Endothelial cell of umbilical vein (primary cell): ENCODE data around the gene MTRR. TPM values are rescaled to one million over a fixed set of nuclear protein-coding genes. Genes with fewer than 3 reads are reported as not detected.

Source experiments
- BruUV-seq: library from RNA; stranded (reverse); fragments of 400-500 nt; replicated peaks from 2 replicates; lab custom pipeline; 2021; lab: Mats Ljungman, UMichigan
- CTCF ChIA-PET: fragments of 300-600, 350-600 bp; sonication (Branson Sonifier 250); formaldehyde crosslinking; loops from one replicate; lab custom pipeline; 2021; ENCODE audit warnings: antibody characterized with exemption, inconsistent platforms; lab: Charles Lee
- POLR2A ChIA-PET: fragments of 300-600, 350-600 bp; sonication (Branson Sonifier 250); formaldehyde crosslinking; loops from one replicate; lab custom pipeline; 2021; ENCODE audit warnings: antibody characterized with exemption, inconsistent platforms; lab: Charles Lee
- DNase-seq: peaks from one replicate; pipeline ENCODE4 v3.0.0-alpha.2; 2011; ENCODE audit warnings: low read depth, low spot score
- FAIRE-seq: peaks from 2 replicates; lab custom pipeline; 2011; peaks lifted over from hg19 to GRCh38; lab: Jason Lieb, UNC
- H2AFZ ChIP-seq: 2 replicates; pipeline ENCODE4 v1.6.0; 2012; ENCODE audit warnings: low read depth, low read length, control low read depth, inconsistent platforms
- H3K27ac ChIP-seq: 2 replicates; pipeline ENCODE4 v1.5.1; 2011; ENCODE audit warnings: low read depth, mild to moderate bottlenecking, control low read depth, low read length, moderate library complexity; ENCODE audit not compliant: insufficient read depth
- H3K27me3 ChIP-seq, 2 experiments: 2 replicates each; pipeline versions ENCODE4 v1.6.0 to v1.6.1; 2011; ENCODE audit warnings: low read length in 2 of 2, mixed read lengths in 1 of 2; ENCODE audit not compliant: control insufficient read depth in 2 of 2, insufficient read depth in 2 of 2
- H3K36me3 ChIP-seq, 2 experiments: 2 replicates in 1 of 2; 3 replicates in 1 of 2; pipeline ENCODE4 v1.5.1; 2011; ENCODE audit warnings: low read length in 2 of 2, mild to moderate bottlenecking in 1 of 2, moderate library complexity in 1 of 2; ENCODE audit not compliant: control insufficient read depth in 2 of 2, insufficient read depth in 2 of 2; ENCODE audit errors: extremely low read depth in 1 of 2
- H3K4me1 ChIP-seq: 3 replicates; pipeline ENCODE4 v1.5.1; 2011; ENCODE audit warnings: mild to moderate bottlenecking, low read length; ENCODE audit not compliant: control insufficient read depth, insufficient read depth; ENCODE audit errors: extremely low read depth
- H3K4me2 ChIP-seq: 2 replicates; pipeline ENCODE4 v1.6.1; 2011; ENCODE audit warnings: low read length, control low read depth, mixed read lengths; ENCODE audit not compliant: insufficient read depth
- H3K4me3 ChIP-seq, 3 experiments: fragments of 200-600 bp in 1 of 3; sonication (generic), shearing (Covaris generic) in 1 of 3; replicated peaks in 1 of 3; 2 replicates each; pipeline ENCODE4 v1.5.1; 2011 to 2016; ENCODE audit warnings: control low read depth in 3 of 3, low read length in 3 of 3, mild to moderate bottlenecking in 2 of 3, inconsistent platforms in 1 of 3, low read depth in 1 of 3, moderate library complexity in 1 of 3; ENCODE audit not compliant: insufficient read depth in 1 of 3
- H3K79me2 ChIP-seq: 2 replicates; pipeline ENCODE4 v1.6.0; 2012; ENCODE audit warnings: low read length, inconsistent platforms; ENCODE audit not compliant: control insufficient read depth, insufficient read depth
- H3K9ac ChIP-seq: replicated peaks from 2 replicates; pipeline ENCODE3; 2011; ENCODE audit warnings: low read length, control low read depth; ENCODE audit not compliant: insufficient read depth; ENCODE audit errors: extremely low read depth
- H3K9me1 ChIP-seq: replicated peaks from 3 replicates; pipeline ENCODE4 v1.6.0; 2011; ENCODE audit warnings: mild to moderate bottlenecking, low read length; ENCODE audit not compliant: control insufficient read depth, insufficient read depth; ENCODE audit errors: extremely low read depth
- H3K9me3 ChIP-seq: replicated peaks from 2 replicates; pipeline ENCODE4 v1.5.1; 2012; ENCODE audit warnings: low read length, inconsistent platforms; ENCODE audit not compliant: control insufficient read depth, insufficient read depth
- H4K20me1 ChIP-seq: replicated peaks from 2 replicates; pipeline ENCODE3; 2011; ENCODE audit warnings: mild to moderate bottlenecking, low read length; ENCODE audit not compliant: control insufficient read depth, insufficient read depth; ENCODE audit errors: extremely low read depth
- EZH2 ChIP-seq: IDR thresholded peaks from 2 replicates; pipeline ENCODE4 v1.6.1; 2012; ENCODE audit warnings: borderline replicate concordance, low read depth, mild to moderate bottlenecking, moderate library complexity, low read length, inconsistent platforms; ENCODE audit not compliant: severe bottlenecking
- FOS ChIP-seq: IDR thresholded peaks from 2 replicates; pipeline ENCODE4 v1.6.1; 2011; ENCODE audit warnings: mild to moderate bottlenecking, low read length, moderate library complexity, borderline replicate concordance; ENCODE audit not compliant: insufficient read depth
- GATA2 ChIP-seq: IDR thresholded peaks from 2 replicates; pipeline ENCODE4 v1.7.0; 2011; ENCODE audit warnings: low read depth, mild to moderate bottlenecking, moderate library complexity, mixed read lengths, low read length; ENCODE audit not compliant: insufficient read length, insufficient read depth
- JUN ChIP-seq: IDR thresholded peaks from 2 replicates; pipeline ENCODE4 v1.6.1; 2011; ENCODE audit warnings: borderline replicate concordance, low read depth; ENCODE audit not compliant: insufficient read length, insufficient read depth
- MYC ChIP-seq: IDR thresholded peaks from one replicate; pipeline ENCODE4 v1.6.1; 2011; ENCODE audit warnings: mild to moderate bottlenecking, low read depth, low read length
- POLR2A ChIP-seq: IDR thresholded peaks from 2 replicates; pipeline ENCODE4 v1.6.1; 2012; ENCODE audit warnings: low read depth, mild to moderate bottlenecking, control low read depth, low read length
- POLR2AphosphoS5 ChIP-seq: IDR thresholded peaks from 2 replicates; pipeline ENCODE4 v1.6.1; 2012; ENCODE audit warnings: low read depth, mild to moderate bottlenecking, control low read depth, low read length, moderate library complexity; ENCODE audit not compliant: insufficient read depth
- dilution Hi-C: fragments of 300-500 bp; cut with MboI; formaldehyde crosslinking; loops from one replicate; pipeline ENCODE4 v1.15.0; 2019; ENCODE audit warnings: low sequenced_read_pairs; ENCODE audit not compliant: extremely low pct_ligation_motif_present
- intact Hi-C: fragments of 100-400 bp; cut with micrococcal nuclease; formaldehyde crosslinking; loops from one replicate; pipeline ENCODE4 v1.10.0; 2022
- polyA plus RNA-seq, 4 experiments: library from polyadenylated mRNA; depleted of rRNA in 3 of 4; stranded (reverse) in 3 of 4; unstranded in 1 of 4; fragments of >200 nt; gene quantifications; 2 replicates each; pipeline versions ENCODE4 v1.2.1 to v1.2.3, GENCODE V29; 2011 to 2012; ENCODE audit warnings: missing spikeins in 1 of 4
- total RNA-seq: library from RNA; stranded (reverse); gene quantifications from 2 replicates; pipeline ENCODE4 v1.2.3, GENCODE V29; 2021
- TF ChIP-seq, protein P1 (sequence below): IDR thresholded peaks from 2 replicates; pipeline ENCODE4 v1.6.1; 2011; ENCODE audit not compliant: insufficient read depth, insufficient read length
- TF ChIP-seq, protein P2 (sequence below), 2 donors: IDR thresholded peaks; 1 replicate in 1 of 2; 2 replicates in 1 of 2; pipeline ENCODE4 v1.5.1; 2011; ENCODE audit warnings: low read length in 2 of 2, mild to moderate bottlenecking in 2 of 2, moderate library complexity in 2 of 2, control low read depth in 1 of 2, inconsistent platforms in 1 of 2, low read depth in 1 of 2; ENCODE audit not compliant: insufficient read depth in 1 of 2; ENCODE audit errors: extremely low read depth in 1 of 2

MTRR gene
- total and polyA plus RNA-seq, 2 donors (not counting 3 experiments of a cell fraction or from before 2014, with no cell fraction given): 24.3 to 37.1 TPM

DNA sequence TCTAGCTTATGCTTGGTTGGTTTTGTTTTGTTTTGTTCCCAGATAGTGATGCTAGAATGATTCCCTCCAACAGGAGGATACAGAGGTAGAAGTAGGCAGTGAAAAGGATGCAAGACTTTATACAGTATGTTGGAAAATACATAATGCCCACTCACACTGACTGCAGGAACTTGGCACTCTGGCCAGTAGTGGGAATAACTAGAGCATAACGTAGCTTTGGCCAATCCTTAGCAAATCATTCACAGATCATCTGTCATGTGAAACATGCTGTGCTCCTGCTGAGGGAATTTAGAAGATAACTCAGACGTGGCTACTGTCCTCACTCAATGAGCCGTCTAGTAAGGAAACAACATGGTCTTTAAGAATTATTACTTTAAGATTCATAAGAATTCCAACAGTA is 31.5 kb upstream of the MTRR start:
- no TSS peak for BruUV-seq
- dilution Hi-C loops (no loop called here), intact Hi-C loops (no loop called here)
- no peak overlapping the region for H3K4me2 ChIP-seq
- no peaks in the 10 kb centered on the region for H3K4me1 ChIP-seq
- TF ChIP-seq POLR2AphosphoS5: no peak
- TF ChIP-seq GATA2: no peak
- TF ChIP-seq JUN: no peak
- TF ChIP-seq, protein P1, sequence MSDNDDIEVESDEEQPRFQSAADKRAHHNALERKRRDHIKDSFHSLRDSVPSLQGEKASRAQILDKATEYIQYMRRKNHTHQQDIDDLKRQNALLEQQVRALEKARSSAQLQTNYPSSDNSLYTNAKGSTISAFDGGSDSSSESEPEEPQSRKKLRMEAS: no peak
- no peak for TF ChIP-seq EZH2
- TF ChIP-seq POLR2A: no peak
- TF ChIP-seq MYC: no peak
- no peak for TF ChIP-seq FOS
- TF ChIP-seq, protein P2, sequence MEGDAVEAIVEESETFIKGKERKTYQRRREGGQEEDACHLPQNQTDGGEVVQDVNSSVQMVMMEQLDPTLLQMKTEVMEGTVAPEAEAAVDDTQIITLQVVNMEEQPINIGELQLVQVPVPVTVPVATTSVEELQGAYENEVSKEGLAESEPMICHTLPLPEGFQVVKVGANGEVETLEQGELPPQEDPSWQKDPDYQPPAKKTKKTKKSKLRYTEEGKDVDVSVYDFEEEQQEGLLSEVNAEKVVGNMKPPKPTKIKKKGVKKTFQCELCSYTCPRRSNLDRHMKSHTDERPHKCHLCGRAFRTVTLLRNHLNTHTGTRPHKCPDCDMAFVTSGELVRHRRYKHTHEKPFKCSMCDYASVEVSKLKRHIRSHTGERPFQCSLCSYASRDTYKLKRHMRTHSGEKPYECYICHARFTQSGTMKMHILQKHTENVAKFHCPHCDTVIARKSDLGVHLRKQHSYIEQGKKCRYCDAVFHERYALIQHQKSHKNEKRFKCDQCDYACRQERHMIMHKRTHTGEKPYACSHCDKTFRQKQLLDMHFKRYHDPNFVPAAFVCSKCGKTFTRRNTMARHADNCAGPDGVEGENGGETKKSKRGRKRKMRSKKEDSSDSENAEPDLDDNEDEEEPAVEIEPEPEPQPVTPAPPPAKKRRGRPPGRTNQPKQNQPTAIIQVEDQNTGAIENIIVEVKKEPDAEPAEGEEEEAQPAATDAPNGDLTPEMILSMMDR (IDR thresholded peaks at IDR 0.05; ENCODE audit: extremely low read depth in 1 of 2, insufficient read depth in 1 of 2, low read depth in 1 of 2, low read length in 2 of 2): no peak
- FAIRE-seq (no peak), DNase-seq (no peak)
- no peaks in the 10 kb centered on the region for H3K9me1 ChIP-seq
- H3K9me3 ChIP-seq: no peaks in the 10 kb centered on the region
- H2AFZ ChIP-seq: no peak overlapping the region
- H3K27me3 ChIP-seq: no peaks in the 10 kb centered on the region
- H4K20me1 ChIP-seq: no peaks in the 10 kb centered on the region
- no peak overlapping the region for H3K9ac ChIP-seq
- H3K4me3 ChIP-seq: no peak overlapping the region
- no peaks in the 10 kb centered on the region for H3K79me2 ChIP-seq
- ChIA-PET CTCF (no interaction called here), POLR2A (no interaction called here)
- H3K27ac ChIP-seq: no peak overlapping the region
- no peaks in the 10 kb centered on the region for H3K36me3 ChIP-seq
